NCI-H1417 (cell line): ENCODE results near the gene FIZ1.
"Not testable (repeated sequence)": the region's sequence is repeated elsewhere in the genome, so short reads cannot be mapped to it uniquely, and the experiment has no call there.

Source experiments
- DNase-seq, 3 experiments: peaks; one replicate each; lab custom pipeline; 2025; lab: John Stamatoyannopoulos, UW

The FIZ1 gene

GRCh38 chr19:55594996-55595545 lies 4.2 kb downstream of the FIZ1 start:
- no peak for DNase-seq

- no peak for DNase-seq
Measured at GRCh38 chr19:55593096-55593772, 6.1 kb downstream of the FIZ1 start.

GRCh38 chr19:55592391-55593090 lies 6.8 kb downstream of the FIZ1 start:
- DNase-seq, result no peak

- DNase-seq, result no peak
Measured at GRCh38 chr19:55591555-55591954, 7.8 kb downstream of the FIZ1 start.

GRCh38 chr19:55590617-55591016 lies 8.7 kb downstream of the FIZ1 start:
- peak; percentile 11 to 20 (median 16) for DNase-seq

GRCh38 chr19:55590109-55590508 lies 9.2 kb downstream of the FIZ1 start:
- no peak for DNase-seq

GRCh38 chr19:55588738-55589137 lies 10.6 kb downstream of the FIZ1 start:
- DNase-seq, result no peak

GRCh38 chr19:55586976-55587668 lies 12.2 kb downstream of the FIZ1 start:
- DNase-seq, result peak; percentile 94 to 98 (median 98)

- DNase-seq, result peak; percentile 78 to 88 (median 86)
Measured at GRCh38 chr19:55585658-55586339, 13.5 kb downstream of the FIZ1 start.

GRCh38 chr19:55584871-55585270 lies 14.4 kb downstream of the FIZ1 start:
- DNase-seq, result no peak

GRCh38 chr19:55583897-55584296 lies 15.4 kb downstream of the FIZ1 start:
- not testable (repeated sequence) for DNase-seq

- DNase-seq, result not testable (repeated sequence)
Measured at GRCh38 chr19:55582284-55582683, 17.0 kb downstream of the FIZ1 start.

GRCh38 chr19:55581823-55582223 lies 17.5 kb downstream of the FIZ1 start:
- peak in 1 of 3 experiments; percentile 61 for DNase-seq

- DNase-seq, result no peak
Measured at GRCh38 chr19:55581145-55581822, 18.0 kb downstream of the FIZ1 start.

GRCh38 chr19:55580628-55581144 lies 18.6 kb downstream of the FIZ1 start, which contains the start of gene ZNF579:
TSS of gene ZNF579 (minus strand) at chr19:55580848. CDS start at chr19:55579639, 1,209 bp downstream.
- DNase-seq, result peak; percentile 83 to 93 (median 91)

GRCh38 chr19:55579766-55580621 lies 19.3 kb downstream of the FIZ1 start:
- peak in 2 of 3 experiments; percentile 41 to 49 for DNase-seq

- DNase-seq, result no peak
Measured at GRCh38 chr19:55578761-55579747, 20.3 kb downstream of the FIZ1 start.

GRCh38 chr19:55578031-55578760 lies 21.1 kb downstream of the FIZ1 start:
- no peak for DNase-seq
